ENCODE measurements around the gene TRIM39. TPM values are rescaled to one million over a fixed set of nuclear protein-coding genes. Genes with fewer than 3 reads are reported as not detected.
"Not testable (repeated sequence)": the region's sequence is repeated elsewhere in the genome, so short reads cannot be mapped to it uniquely, and the experiment has no call there.

The TRIM39 gene
- total RNA-seq (10 to 100 TPM; 30.6 to 33.6 TPM), polyA plus RNA-seq (ENCODE audit: insufficient read depth, low read depth, low replicate concordance) (58.1 TPM)
- long read RNA-seq, donor 1, partial matches to known transcripts, result 0 of 1 reads
- long read RNA-seq, donor 1, other reads (novel, unspliced or antisense), result 0 of 1 reads
- long read RNA-seq, donor 2, partial matches to known transcripts, result 0 of 2 reads
- long read RNA-seq, donor 2, other reads (novel, unspliced or antisense), result 0 of 2 reads

DNA sequence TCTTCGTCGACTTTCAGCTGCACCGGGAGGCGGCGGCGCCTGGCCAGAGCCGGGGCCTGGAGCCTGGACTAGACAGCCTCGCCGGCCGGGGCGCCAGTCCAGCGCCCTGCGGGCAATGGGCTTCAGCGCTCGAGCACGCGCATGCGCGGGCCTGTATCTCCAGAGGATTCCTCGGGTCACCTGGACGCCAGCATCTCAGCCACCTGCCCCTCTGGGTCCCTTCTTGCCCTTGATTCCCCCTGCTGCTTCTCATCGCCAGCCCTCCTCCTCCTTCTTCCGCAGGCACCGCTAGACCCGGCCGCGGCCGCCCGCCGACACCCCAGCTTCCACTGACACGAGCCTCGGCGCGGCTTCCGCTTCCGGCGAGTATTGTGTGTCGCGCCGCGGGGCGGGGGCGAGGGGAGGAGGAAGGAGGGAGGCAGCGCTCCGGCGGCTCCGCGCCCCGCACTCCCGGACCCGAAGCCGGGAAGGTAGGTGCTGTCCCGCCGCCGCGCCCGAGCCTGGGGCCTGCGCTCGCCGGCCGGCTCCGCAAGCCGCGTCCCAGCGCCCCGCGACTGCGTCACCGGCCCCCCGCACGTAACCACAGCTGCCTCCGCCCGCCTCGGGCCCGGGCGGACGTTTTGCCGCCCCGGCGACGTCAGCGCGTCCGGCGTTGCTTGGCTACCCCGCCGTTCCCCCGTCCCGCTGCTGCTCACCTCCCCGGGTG, at the start of gene TRIM39:
Gene TRIM39, plus strand, starts transcription at position 402 of the 706 bp plus-strand sequence. CDS start 2,391 bp downstream, outside the sequence.
- TF ChIP-seq, protein P1, sequence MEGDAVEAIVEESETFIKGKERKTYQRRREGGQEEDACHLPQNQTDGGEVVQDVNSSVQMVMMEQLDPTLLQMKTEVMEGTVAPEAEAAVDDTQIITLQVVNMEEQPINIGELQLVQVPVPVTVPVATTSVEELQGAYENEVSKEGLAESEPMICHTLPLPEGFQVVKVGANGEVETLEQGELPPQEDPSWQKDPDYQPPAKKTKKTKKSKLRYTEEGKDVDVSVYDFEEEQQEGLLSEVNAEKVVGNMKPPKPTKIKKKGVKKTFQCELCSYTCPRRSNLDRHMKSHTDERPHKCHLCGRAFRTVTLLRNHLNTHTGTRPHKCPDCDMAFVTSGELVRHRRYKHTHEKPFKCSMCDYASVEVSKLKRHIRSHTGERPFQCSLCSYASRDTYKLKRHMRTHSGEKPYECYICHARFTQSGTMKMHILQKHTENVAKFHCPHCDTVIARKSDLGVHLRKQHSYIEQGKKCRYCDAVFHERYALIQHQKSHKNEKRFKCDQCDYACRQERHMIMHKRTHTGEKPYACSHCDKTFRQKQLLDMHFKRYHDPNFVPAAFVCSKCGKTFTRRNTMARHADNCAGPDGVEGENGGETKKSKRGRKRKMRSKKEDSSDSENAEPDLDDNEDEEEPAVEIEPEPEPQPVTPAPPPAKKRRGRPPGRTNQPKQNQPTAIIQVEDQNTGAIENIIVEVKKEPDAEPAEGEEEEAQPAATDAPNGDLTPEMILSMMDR (IDR thresholded peaks at IDR 0.05), result no peak
- no peak for TF ChIP-seq POLR2A (IDR thresholded peaks at IDR 0.05)
- Histone ChIP-seq H3K36me3 (ENCODE audit: low read depth, missing control alignments) (no peaks in the 10 kb centered on the region), H3K9me3 (no peaks in the 10 kb centered on the region), H3K4me1 (peaks cover 18% of the 10 kb centered on the region), H3K27me3 (no peaks in the 10 kb centered on the region), H3K4me3 (peak within 1 kb of the TSS; percentile 90 to 96), H3K27ac (peak within 1 kb of the TSS; percentile 95 to 97)
- DNase-seq, result peak; percentile 92
- 0% methylated on average over 2 to 55 of the region's 90 CpGs for WGBS, 2 donors
- intact Hi-C loops (cut with DNase I; ENCODE audit: low total_unique reads), result no loop called here

DNA sequence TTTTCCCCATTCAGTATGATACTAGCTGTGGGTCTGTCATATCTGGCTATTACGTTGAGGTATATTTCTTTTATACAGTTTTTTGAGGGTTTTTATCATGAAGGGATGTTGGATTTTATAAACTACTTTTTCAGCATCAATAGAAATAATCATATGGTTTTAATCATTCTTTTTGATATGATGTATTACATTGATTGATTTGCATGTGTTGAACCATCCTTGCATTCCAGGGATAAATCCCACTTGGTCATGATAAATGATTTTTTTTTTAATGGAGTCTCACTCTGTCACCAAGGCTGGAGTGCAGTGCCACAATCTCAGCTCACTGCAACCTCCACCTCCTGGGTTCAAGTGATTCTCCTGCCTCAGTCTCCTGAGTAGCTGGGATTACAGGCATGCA, 45.7 kb upstream of the TRIM39 start:
- H3K4me3 ChIP-seq; H3K27ac ChIP-seq; intact Hi-C loops (cut with DNase I; ENCODE audit: low total_unique reads); H3K27me3 ChIP-seq; DNase-seq; H3K36me3 ChIP-seq (ENCODE audit: low read depth, missing control alignments); H3K4me1 ChIP-seq; H3K9me3 ChIP-seq: not testable (repeated sequence)
- 89 to 98% methylated on average over 1 of the region's 1 CpG for WGBS, 2 donors

DNA sequence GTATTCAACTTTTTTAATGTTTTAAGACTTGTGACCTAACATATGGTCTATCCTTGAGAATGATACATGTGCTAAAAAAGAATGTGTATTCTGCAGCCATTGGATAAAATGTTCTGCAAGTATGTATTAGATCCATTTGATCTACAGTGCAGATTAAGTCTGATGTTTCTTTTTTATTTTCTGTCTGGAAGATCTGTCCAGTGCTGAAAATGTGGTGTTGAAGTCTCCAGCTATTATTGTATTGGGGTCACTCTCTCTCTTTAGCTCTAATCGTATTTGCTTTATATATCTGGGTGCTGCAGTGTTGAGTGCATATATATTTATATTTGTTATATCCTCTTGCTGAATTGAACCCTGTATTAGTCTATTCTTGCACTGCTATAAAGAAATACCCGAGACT, 44.2 kb upstream of the TRIM39 start:
- Histone ChIP-seq H3K27ac (no peak overlapping the region), H3K36me3 (ENCODE audit: low read depth, missing control alignments) (no peaks in the 10 kb centered on the region), H3K9me3 (peaks cover 4% of the 10 kb centered on the region), H3K4me3 (no peak overlapping the region), H3K27me3 (no peaks in the 10 kb centered on the region), H3K4me1 (no peaks in the 10 kb centered on the region)
- 85 to 86% methylated on average over 2 of the region's 2 CpGs for WGBS, 2 donors
- intact Hi-C loops (cut with DNase I; ENCODE audit: low total_unique reads), result no loop called here
- TF ChIP-seq POLR2A (IDR thresholded peaks at IDR 0.05), result no peak
- TF ChIP-seq, protein P1 (IDR thresholded peaks at IDR 0.05), result no peak
- DNase-seq, result no peak

DNA sequence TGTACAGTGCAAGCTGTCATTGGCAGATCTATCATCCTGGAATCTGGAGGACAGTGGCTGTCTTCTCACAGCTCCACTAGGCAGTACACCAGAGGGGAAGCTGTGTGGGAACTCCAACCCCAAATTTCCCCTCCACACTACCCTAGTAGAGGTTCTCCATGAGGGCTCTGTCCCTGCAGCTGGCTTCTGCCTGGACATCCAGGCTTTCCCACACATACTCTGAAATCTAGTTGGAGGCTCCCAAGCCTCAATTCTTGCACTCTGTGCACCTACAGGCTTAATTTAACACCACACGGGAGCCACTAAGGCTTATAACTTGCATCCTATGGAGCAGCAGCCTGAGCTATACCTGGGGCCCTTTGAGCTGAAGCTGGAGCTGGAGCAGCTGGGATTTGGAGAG, 43.0 kb upstream of the TRIM39 start:
- intact Hi-C loops (cut with DNase I; ENCODE audit: low total_unique reads), result no loop called here
- DNase-seq, result no peak
- Histone ChIP-seq H3K4me3 (no peak overlapping the region), H3K27me3 (no peaks in the 10 kb centered on the region), H3K4me1 (no peaks in the 10 kb centered on the region), H3K36me3 (ENCODE audit: low read depth, missing control alignments) (no peaks in the 10 kb centered on the region), H3K9me3 (peaks cover 4% of the 10 kb centered on the region), H3K27ac (no peak overlapping the region)
- 67 to 88% methylated on average over 1 of the region's 1 CpG for WGBS, 2 donors
- no peak for TF ChIP-seq POLR2A (IDR thresholded peaks at IDR 0.05)
- TF ChIP-seq, protein P1 (IDR thresholded peaks at IDR 0.05), result no peak

DNA sequence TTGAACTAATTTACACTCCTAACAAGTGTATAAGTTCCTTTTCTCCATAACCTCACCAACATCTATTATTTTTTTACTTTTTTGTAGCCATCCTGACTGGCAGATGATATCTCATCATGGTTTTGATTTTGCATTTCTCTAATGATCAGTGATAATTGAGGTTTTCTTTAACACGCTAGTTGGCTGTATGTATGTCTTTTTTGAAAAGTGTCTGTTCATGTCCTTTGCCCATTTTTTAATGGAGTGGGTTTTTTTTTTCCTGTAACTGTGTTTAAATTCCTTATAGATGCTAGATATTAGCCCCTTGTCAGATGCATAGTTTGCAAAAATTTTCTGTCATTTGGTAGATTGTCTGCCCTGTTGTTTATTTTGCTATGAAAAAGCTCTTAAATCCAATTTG, 39.6 kb upstream of the TRIM39 start:
- no peak overlapping the region for H3K4me3 ChIP-seq
- intact Hi-C loops (cut with DNase I; ENCODE audit: low total_unique reads), result no loop called here
- no peaks in the 10 kb centered on the region for H3K9me3 ChIP-seq
- 0 to 90% methylated on average over 1 of the region's 1 CpG for WGBS, 2 donors
- TF ChIP-seq POLR2A (IDR thresholded peaks at IDR 0.05), result no peak
- TF ChIP-seq, protein P1 (IDR thresholded peaks at IDR 0.05), result no peak
- no peaks in the 10 kb centered on the region for H3K27me3 ChIP-seq
- no peaks in the 10 kb centered on the region for H3K4me1 ChIP-seq
- no peak overlapping the region for H3K27ac ChIP-seq
- no peak for DNase-seq
- H3K36me3 ChIP-seq (ENCODE audit: low read depth, missing control alignments), result no peaks in the 10 kb centered on the region

All from testis (tissue), 5 donors.